Stimulated activated CD8-positive, alpha-beta memory T cell treated with anti-CD3 and anti-CD28 coated beads, Interleukin-7, amount 100 ng/mL, for 1 hour (primary cell): Measurements from ENCODE around the gene PTPRE.

Experiments used
- DNase-seq, 2 donors: peaks; one replicate each; pipeline ENCODE4 v3.0.0-alpha.2; 2020; ENCODE audit warnings: low read depth in 2 of 2

The PTPRE gene

DNA sequence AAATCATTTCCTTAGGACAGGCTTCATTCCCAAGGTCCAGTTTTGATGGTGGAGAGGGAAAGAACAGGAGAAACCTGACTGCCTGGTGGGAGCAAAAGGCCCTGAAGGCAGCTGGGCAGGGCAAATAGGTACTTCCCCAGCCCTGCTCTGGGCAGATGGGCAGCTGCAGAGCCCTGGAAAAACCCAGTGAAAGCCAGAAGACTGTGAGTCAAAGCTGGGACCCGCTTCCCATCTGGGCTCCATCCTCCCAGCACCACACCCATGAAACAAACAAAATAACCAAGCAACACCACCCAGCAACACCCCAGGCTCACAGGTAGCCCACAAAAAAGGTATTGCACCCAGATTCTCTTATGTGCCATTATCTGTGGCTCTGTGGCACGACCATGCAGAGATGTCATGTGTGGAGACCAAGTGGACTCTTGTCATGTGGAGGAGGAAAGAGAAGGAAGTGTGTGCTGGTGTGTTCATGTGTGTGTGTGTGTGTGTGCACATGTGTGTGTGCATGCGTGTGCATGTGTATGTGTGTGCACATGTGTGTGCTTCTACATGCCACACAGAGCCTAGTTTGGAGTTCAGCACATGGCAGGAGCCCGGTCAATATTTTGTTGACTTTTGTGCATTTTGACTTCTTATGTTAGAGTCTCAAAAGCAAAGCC is 24.0 kb upstream of the PTPRE start:
- DNase-seq = no peak

DNA sequence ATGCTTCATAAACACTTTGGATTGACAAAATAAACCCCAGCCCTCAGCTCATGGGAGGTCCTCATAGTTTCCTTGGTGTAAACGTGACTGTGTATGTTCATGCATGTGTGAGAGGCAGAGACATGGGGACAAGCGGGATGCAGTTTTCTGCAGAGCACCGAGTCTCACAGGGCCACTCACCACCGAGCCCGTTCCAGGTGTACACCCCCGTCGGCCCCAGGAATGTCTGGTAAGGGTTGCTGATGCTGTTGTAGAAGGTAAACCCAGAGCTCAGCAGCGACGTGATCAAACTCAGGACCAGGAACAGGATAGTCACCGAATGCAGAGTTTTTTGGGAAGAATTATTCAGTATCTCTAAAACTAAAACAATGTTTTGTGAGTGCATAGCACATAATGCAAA is 23.4 kb upstream of the PTPRE start:
- no peak for DNase-seq

DNA sequence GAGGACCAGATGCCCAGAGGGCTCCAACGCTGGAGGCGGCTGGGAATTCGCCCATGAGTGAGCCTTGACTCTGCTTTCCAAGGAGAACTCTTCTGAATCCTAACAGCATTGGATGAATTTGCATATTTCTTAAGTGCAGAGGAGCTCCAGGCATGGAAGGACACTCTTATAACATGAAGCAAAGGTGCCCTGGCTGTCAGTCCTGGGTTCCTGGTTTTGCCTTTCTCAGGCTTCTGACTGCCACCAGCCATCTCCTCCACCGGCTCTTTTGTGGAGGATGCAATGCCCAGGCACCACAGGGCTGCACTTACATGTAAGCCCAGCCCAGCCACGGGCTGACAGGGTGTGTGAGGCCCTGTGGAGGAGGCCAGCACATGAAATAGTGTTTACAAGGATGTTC is 22.4 kb upstream of the PTPRE start:
- no peak for DNase-seq

DNA sequence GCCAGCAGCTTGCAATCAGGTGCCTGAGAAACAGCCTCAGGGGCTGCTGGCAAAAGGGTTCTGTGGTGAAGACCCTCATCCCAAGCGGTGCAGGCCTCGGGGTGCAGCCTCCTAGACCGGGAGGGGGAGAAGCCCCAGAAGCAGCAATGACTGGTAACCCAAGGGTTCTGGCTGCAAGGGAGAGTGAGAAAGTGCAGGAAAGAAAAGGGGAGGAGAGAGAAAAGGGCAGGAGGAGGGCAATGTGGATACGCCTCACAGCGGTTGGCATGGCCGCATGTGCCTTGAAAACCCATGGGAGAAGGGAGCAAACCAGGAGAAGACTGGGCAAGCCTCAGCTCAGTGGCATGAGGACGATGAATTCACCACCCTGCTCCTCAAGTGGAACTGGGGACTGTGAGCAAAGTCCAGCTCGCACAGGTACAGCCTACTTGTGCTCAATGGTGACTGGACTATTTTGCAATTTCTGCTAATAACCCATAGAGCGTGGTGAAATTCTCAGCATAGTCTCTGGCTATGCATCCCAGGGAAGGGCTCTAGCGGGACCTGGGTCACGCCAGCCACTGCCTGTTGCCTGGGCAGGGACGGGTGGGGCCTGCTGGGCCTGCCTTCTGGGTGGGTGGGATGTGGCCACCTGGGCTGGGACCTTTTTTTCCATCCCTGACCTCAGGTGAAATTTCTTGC is 20.4 kb upstream of the PTPRE start:
- no peak for DNase-seq

DNA sequence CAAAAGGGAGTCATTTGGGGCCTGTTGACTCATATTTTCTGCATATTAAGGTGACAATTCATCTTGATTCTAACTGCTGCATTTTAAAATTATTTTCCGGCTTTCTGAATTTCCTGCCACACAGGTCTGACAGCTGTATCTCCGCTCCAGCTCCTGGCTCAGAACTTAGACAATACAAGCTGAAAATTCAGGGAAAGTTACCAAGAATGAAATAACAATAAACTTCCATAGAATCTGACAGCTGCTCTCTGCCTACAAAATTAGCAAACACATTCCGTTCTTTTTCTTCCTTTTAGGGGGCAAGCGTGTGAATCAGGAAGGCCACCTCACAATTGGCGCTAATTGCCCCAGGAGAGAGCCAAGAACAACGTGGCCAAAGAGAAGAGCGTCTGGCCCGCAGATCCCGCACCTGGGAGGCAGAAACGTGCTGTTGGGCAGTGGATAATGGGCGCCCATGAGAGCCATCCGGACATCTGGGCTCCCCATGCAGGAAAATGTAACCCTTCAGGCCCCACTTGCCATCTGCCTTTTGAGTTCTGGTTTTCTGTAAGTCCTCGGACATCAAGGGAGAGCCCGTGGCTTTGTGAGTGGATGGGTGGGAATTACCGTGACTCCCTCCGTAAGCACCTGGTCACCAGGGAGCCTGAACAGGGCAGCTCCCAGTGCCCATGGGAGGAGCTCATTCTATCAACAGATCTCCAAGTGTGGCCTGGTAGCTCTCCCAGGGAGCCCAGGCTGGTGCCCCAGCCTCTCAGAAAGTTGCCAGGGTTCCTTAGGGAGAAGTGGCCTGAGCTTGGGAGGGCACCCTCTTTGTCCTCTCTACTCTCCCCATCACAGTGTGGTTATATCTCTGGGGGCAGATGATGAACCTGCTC is 19.1 kb upstream of the PTPRE start:
- no peak for DNase-seq

DNA sequence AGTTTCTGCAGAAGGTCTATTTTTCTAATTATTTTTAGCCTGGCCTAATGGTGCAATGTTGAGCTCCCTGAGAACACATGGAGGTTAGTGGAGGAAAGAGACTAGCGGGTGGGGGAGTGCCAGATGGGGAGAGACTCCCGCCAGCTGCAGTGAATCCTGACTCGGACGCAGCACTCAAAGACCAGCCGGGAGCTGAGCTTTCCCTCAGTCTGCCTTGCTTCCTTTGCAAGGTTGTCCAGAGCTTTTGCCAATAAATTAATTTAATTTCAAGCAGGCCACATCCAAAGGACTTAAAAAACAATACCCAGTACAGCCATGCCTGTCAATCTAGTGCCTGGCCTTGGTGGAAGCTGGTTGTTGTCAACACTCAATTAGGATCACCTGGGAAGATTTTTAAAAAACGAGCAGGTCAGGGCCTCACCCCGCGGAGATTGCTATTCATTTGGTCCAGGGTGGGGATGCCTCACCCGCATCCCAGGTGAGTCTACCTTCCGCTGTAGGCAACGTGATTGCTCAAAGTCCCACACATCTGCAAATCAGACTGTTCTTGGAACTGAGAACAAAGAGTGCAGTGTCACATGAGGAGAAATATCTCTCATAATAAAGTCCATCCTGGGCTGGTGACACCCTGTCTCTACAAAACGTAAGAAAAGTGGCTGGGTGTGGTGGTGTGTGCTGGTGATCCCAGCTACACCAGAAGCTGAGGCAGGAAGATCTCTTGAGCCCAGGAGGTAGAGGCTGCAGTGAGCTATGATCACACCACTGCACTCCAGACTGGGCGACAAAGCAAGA is 18.2 kb upstream of the PTPRE start:
- DNase-seq = no peak

DNA sequence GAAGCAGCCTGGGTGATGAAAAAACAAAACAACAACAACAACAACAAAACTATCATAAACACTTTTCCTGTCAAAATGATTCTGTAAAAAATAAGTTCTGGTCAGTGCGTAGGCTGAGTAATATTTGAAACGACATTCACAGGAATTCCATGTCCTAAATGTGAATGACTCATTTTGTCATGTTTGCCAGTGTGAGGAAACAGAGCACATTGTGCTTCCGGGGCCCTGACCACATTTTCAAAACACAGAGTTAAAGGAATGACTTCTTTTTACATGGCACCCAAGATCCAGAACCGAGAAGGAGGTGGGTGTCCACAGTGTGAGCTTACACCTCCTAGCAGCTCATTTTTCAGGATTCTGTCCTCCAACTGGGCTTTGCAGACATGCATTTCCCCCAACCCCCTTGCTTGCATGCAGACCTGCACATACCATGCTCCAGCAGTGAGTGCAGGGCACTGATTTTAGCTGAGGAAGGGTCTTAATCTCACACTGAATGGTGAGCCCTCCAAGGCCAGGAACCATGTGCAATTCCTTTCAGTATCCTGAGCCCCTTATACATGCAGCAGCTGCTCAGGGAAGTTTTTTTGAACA is 17.2 kb upstream of the PTPRE start:
- DNase-seq = no peak

DNA sequence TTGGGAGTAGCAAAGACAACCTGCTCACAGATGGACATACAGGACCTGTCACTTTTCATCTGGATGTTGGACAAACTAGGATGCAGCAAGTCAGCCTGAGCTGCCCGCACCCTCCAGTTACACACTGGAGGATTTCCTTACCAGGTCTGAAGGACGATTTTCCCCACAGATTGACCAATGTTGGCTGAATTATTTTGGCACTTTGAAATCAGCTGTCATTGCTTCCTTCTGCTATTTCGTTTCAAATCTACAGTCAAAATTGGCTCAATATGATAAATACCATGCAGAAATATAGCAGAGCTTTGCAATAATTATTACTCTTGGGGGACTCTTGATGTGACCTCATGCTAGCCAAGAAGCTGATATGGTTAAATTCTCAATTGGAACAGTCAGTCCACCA is 16.7 kb upstream of the PTPRE start:
- no peak for DNase-seq

DNA sequence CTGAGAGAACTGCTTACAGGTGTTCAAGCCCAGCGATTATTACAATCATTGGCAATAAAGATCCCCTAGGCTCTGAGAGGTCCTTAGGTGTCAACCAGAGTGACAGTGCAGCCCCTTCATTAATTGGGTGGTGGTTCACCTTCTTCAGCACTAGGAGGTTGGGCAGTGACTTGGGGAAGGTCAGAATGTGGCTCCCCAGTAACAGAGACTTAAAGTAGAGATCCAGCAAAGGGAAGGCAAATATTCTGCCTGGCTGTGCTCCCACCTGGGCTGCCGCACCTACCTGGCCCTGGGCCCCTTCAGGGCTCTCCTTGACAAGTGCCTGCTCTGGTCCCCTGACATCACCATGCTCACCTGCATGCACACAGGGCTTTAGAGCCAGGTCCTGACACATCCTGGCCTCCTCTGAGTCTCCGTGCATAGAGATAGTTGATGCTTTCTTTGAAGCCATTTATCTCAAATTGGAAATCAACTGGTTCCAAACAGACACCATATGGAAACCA is 16.0 kb upstream of the PTPRE start:
- DNase-seq = no peak

DNA sequence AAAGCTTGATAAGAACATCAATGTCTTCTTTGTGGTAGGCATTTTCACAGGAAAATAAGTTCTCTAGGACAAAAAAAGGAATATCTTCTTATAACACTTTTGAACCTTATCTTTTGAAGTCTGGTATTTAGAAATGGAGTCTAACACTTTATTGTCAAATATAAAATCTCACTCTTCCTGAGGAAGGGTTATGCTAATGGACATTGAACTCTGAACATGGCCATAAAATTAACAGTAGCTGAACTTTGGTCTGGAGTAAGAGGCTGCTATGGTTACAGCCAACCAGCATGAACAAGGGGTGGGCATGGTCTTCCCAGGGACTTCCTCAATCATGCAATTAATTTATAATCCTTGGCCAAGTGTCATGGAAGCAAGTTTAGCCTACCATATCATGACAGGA is 14.2 kb upstream of the PTPRE start, which contains the start of gene CLRN3:
Gene CLRN3 (minus strand): TSS at position 199 of the 400 bp plus-strand sequence. CDS start 157 bp downstream, at position 42.
- no peak for DNase-seq

DNA sequence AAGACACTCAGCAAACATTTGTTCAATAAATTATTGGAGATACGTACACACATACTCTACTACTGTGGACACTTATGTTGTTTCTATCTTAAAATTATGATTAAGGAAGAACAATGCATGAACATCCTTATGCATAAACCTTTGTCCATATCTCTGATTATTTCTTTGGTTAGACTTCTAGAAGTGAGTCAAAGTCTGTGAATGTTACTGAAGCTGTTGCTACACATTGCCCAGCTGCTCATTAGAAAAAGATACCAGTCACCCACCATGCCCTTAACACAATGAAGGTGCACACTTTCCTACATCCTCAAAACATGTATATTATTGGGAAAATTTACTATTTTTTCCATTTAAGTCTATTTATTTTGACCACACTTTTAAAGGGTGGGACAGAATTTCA is 12.8 kb upstream of the PTPRE start:
- no peak for DNase-seq

DNA sequence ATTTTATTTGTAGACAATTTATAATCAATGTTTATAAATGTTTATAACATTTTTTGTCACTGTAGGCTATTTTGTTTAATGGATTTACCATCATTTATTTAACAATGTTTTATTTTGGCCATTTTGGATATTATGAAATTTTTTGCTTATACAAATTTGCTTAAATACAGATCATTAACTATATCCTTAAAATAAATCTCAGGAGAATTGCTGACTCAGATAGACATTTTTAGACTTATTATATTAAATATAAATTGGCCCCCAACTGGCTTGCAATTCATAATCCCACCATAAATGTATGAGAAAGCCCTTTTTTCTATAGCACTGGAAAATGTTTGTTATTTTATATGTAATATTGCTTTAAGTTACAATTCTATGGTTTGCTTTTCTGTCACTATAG is 10.3 kb upstream of the PTPRE start:
- DNase-seq = no peak

DNA sequence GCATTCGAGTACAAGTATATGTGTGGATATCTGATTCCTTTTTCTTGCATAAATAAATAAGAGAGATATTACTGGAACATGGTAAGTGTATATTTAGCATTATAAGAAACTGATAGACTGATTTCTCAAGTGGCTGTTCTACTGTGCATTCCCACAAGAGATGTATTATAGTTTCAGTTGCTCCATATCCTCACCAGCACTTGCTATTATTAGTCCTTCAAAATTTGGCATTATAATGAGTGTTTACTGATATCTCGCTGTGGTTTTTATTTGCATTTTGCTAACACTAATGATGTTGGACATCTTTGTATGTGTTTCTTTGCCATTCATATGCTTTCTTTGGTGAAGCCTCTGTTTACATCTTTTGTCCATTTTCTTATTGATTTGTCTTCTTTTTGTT is 9.7 kb upstream of the PTPRE start:
- no peak for DNase-seq

DNA sequence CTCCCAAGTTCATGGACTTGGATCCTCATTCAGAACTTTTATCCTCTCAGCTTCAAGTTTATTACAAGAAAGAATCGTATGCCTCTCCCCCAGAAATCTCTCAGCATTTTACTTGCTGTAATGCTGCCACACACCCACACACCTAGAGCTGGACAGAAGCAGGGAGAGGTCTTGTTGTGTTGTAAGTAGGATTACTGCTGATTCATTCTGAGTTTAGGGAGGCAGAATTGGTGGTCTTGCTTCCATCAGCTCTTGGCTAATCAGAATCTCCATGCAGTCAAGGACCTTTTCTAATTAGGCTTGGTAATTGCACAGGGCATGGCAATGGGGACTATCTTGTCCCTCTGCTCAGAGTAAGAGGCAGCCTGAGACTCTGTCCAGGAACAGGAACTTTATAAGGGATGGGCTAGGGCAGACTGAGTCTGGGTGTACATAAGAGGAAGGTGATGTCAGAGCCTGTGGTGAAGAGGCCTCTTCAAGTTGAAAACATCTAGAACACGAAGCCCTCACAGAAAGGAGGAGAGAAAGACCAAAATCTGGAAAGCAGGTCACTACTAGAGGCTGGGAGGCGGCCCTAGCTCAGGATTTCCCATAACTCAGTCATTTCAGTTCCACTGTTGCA is 7.0 kb upstream of the PTPRE start:
- DNase-seq = no peak

DNA sequence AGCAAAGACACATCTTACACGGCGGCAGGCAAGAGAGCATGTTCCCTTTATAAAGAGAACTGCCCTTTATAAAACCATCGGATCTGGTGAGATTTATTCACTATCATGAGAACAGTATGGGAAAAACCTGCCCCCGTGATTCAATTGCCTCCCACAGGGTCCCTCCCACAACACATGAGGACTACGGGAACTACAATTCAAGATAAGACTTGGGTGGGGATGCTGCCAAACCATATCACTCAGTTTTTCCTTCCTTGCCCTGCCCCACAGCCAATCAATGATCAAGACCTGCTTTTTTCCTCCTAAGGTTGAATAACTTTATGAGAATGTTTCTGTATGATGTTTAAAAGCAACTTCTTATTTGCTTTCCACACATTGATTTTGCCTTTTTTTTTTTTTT is 3.1 kb upstream of the PTPRE start:
- no peak for DNase-seq

DNA sequence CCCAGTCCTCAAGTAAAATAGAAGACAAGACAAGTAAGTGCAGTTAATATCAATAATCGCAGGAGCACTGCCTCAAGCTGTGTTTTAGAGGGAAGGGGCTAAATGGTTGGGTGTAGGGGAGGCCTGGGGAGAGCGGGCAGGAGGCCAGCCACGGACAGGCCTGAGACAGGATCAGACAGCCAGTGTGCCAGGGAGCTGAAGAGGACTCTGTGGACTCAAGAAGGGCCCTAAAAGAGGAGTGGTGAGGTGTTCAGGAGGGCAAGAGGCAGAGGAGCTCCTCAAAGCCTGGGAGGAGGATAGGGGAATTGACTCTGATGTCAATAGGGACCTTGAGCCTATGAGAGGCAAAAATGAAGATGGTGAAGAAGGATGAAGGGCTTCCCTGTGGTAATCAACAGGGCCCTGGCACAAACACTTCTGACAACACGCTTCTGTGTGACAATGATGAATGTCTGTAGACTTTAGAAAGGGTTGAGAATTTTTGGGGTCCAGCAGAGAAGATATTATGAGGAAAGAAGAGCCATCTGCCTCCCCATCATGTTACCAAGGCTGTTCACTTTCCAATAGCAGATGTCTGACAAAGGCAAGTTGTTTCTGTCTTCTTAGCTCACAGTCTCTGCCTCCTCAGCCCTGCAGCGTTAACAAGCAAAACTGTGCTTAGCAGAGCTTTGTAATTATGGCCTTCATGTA is 2.4 kb upstream of the PTPRE start:
- DNase-seq = no peak

DNA sequence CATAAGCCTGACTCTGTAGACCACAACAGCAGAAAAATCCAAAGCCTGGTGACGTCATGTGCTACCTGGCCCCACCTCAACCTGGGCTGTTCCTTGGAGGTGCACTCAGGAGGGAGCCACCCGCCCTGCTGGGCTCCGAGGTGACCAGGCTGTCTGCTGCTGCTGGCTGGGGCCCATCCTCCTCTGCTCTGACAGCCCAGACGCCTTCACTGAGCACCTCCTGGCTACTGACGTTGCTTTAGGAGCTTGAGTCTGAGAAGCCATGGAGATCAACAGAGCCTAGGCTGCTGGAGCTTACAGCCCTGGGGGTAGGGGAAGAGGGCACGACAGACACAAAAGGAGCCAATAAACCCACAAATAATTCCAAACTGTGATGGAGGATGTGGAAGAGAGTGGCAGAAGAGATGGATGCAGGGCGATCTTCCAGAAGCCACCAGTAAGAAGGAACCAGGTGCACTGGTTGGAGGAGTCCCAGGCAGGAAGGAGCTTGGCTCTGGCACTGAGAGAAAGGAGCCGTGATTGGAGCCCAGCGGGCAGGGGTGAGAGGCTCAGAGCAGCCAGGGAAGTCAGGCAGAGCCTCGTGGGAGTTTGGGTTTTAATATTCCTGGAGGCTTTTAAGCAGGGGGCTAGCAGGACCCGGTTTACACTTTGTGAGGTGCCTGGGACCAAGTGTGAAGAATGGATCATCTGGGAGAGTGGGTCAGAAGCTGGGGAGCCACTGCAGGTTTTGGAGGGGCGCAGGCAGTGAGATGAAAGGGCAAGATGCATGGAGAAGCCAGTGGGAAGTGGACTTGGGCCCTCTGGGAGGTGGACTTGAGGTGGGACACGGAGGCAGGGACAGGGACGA is 1.7 kb upstream of the PTPRE start:
- no peak for DNase-seq

DNA sequence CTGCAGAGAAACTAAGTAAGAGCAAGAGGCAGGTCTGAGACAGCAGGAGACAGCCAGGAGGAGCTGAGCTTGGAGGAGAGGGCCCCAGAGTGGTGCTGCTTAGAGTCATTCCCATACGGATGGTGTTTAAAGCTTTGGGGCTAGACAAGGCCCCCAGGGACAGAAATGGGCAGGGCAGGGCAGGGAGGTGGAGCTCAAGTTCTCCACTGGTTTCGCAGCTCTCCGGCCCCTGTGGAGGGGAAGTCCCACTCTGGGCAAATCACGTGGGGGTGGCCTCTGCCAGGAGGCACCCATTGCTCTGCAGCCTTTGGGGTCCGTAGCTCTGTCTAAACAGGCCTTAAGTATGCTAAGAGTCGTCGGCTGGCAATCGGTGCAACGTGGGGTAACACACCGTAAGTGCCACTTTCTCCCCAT is 1.0 kb upstream of the PTPRE start:
- no peak for DNase-seq

DNA sequence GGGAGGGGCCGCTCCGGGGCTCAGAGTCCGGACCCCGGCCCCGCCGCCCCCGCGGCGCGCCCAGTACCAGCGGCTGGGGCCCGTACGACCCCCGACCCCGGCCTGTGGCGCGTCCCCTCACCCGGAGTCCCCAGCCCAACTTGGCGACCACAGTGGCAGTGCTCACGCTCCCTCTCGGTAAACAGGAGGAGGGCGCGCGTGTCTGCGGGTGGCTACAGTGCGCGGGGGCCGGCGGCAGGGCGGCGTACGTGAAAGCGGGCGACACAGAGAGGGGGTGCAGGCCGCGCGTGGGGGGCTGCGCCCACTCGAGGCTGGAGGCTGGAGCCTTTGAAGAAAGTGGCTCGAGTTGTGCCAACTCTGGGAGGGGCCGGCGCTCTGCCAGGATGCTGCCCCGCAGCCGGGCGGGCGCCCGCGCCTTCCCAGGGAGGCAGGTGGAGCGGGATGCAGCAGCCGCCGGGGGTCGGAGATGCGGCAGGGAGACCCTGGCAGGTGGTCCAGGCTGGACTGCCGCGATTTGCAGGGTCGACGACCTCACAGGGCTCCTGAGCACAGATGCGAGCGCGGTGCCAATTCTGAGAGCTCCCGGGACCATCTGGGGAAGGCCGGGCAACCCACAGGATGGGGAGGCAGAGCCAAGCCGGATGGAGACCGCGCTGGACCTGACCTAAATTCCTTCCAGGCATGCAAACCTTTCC is 655 bp downstream of the PTPRE start:
- no peak for DNase-seq
